HCT116 (cell line): ENCODE data around the gene TCF12.

Source experiments
- ATF3 ChIP-seq: IDR thresholded peaks from 2 replicates; pipeline ENCODE4 v1.6.1; 2012
- CTCF ChIP-seq, 3 experiments: fragments of 200-600 bp in 1 of 3; sonication (generic) in 1 of 3; IDR thresholded peaks in 2 of 3; conservative IDR thresholded peaks in 1 of 3; 2 replicates each; pipeline ENCODE4 v1.5.1; 2012 to 2017; ENCODE audit warnings: low read depth in 2 of 3, low read length in 2 of 3, antibody characterized with exemption in 1 of 3, borderline replicate concordance in 1 of 3, control low read depth in 1 of 3, mild to moderate bottlenecking in 1 of 3, mixed read lengths in 1 of 3, mixed run types in 1 of 3, moderate library complexity in 1 of 3; ENCODE audit not compliant: insufficient read depth in 1 of 3
- EGR1 ChIP-seq: IDR thresholded peaks from 2 replicates; pipeline ENCODE4 v1.6.1; 2012; ENCODE audit warnings: low read depth
- EZH2 ChIP-seq: fragments of 200-600 bp; sonication (generic); IDR thresholded peaks from 2 replicates; pipeline ENCODE4 v1.6.1; 2017; ENCODE audit warnings: antibody characterized with exemption, mixed run types
- EZH2phosphoT487 ChIP-seq: fragments of 200-600 bp; IDR thresholded peaks from 2 replicates; pipeline ENCODE4 v1.6.1; 2018; ENCODE audit warnings: antibody characterized with exemption, borderline replicate concordance
- JUND ChIP-seq: IDR thresholded peaks from 2 replicates; pipeline ENCODE4 v1.6.1; 2012
- MAX ChIP-seq: IDR thresholded peaks from 2 replicates; pipeline ENCODE4 v1.6.1; 2012
- POLR2A ChIP-seq: IDR thresholded peaks from 2 replicates; pipeline ENCODE4 v1.7.0; 2011; ENCODE audit warnings: borderline replicate concordance; ENCODE audit not compliant: insufficient read depth, insufficient read length; ENCODE audit errors: extremely low read depth
- SIN3A ChIP-seq: IDR thresholded peaks from 2 replicates; pipeline ENCODE4 v1.6.1; 2012; ENCODE audit warnings: low read depth
- TF ChIP-seq, protein P1 (sequence below): IDR thresholded peaks from 2 replicates; pipeline ENCODE4 v1.6.1; 2011; ENCODE audit warnings: mild to moderate bottlenecking, low read length, moderate library complexity; ENCODE audit not compliant: insufficient replicate concordance; ENCODE audit errors: extremely low read depth

DNA sequence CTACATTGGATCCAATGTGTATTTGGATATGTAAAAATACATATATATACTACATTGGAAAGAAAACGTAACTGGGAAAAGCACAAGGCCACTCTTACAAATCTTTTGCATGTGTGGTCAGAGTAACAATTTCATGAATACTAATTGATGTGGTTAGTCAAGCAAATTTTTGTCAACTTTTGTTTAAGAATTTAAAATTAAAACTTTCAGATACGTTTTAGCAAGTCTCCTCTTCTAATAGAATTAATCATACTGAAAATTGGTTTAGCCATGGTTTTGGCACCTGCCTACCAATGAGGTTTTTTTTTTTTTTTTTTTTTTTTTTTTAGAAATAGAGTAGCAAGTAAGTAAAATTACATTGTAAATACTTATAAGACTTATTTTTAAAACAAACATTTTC lies 304.9 kb downstream of the TCF12 start:
- TF ChIP-seq CTCF (IDR thresholded peaks at IDR 0.05 in 2 of 3, conservative IDR thresholded peaks at IDR 0.05 in 1 of 3; ENCODE audit: borderline replicate concordance in 1 of 3, insufficient read depth in 1 of 3, low read depth in 2 of 3, low read length in 2 of 3) (no peak), EZH2phosphoT487 (no peak), MAX (no peak), ATF3 (no peak), JUND (no peak), EZH2 (no peak), EGR1 (no peak), SIN3A (no peak), POLR2A (no peak)
- TF ChIP-seq, protein P1, sequence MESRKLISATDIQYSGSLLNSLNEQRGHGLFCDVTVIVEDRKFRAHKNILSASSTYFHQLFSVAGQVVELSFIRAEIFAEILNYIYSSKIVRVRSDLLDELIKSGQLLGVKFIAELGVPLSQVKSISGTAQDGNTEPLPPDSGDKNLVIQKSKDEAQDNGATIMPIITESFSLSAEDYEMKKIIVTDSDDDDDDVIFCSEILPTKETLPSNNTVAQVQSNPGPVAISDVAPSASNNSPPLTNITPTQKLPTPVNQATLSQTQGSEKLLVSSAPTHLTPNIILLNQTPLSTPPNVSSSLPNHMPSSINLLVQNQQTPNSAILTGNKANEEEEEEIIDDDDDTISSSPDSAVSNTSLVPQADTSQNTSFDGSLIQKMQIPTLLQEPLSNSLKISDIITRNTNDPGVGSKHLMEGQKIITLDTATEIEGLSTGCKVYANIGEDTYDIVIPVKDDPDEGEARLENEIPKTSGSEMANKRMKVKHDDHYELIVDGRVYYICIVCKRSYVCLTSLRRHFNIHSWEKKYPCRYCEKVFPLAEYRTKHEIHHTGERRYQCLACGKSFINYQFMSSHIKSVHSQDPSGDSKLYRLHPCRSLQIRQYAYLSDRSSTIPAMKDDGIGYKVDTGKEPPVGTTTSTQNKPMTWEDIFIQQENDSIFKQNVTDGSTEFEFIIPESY, result no peak
